HG03558 (cell line): Measurements from ENCODE around the gene POLL.

Experiments
- ATAC-seq: cut with Tn5 transposase; IDR thresholded peaks from one replicate; pipeline ENCODE4 v1.9.1; 2021; ENCODE audit warnings: moderate number of reproducible peaks; ENCODE audit not compliant: unreplicated experiment; ENCODE audit errors: extremely low read depth

POLL gene

DNA sequence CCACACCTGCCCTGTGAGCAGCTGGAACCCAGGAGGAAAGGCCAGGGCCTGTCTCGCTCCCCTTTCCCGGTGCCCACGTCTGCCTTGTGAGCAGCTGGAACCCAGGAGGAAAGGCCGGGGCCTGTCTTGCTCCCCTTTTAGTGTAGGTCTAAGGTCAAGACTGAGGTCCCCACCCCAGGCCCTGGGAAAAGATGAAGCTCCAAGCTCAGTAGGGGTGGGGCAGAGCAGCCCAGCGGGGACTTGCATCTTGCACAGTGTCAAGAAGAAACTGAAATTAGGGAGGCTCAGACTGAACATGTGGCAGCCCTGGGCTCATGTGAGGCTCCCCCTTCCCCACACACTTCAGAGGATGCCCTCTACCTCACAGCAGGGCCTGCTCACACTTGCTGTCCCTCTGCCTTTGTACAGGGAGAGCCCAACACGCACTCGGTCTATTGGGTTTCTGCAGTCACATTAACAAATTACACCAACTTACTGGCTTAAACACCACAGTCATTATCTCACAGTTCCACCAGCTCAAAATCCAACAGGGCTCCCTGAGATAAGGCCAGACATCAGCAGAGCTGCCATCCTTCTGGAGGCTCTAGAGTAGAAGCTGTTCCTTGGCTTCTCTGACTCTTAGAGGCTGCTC is 12.4 kb downstream of the POLL start:
- ATAC-seq = no peak

GRCh38 chr10:101575091-101575490 is 13.0 kb downstream of the POLL start:
- no peak for ATAC-seq

DNA sequence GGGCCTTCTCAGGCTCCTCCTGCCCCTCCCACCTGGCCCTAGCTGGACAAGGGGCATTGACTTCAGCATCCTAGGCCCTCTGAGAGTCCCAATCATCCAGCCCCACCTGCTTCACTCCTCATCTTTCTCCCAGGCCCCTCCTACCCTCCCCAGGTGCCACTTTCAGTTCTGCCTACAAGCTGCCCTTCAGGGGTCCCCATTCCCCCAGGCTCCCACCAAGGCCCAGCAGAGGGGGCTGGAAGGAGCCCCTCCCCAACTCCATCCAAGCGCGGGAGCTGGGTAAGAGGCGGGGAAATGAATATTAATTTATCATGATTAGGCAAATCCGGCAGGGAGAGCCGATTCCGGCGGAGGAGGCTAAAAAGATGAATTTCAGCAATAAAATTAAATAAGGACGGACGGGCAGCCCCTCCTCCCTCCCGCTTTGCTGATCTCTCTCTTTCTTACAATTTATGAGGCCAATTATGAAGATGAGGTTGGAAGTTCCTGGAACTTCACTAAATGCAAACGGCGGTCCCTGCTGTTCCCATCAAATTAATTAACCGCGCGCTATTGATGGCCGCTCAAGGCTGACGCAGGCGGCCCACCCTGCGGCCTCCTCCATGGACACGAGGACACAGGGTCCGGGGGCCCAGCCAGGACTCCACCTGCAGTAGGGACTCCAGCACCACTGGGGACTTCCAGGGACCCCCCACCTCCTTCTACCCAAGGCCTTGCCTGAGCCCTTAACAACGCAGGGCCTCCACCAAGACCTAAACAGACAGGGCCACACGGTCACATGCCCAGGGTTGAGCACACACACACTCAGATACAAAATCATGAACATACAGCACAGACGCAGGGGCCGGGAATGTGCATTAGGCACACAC is 13.9 kb downstream of the POLL start:
- no peak for ATAC-seq

DNA sequence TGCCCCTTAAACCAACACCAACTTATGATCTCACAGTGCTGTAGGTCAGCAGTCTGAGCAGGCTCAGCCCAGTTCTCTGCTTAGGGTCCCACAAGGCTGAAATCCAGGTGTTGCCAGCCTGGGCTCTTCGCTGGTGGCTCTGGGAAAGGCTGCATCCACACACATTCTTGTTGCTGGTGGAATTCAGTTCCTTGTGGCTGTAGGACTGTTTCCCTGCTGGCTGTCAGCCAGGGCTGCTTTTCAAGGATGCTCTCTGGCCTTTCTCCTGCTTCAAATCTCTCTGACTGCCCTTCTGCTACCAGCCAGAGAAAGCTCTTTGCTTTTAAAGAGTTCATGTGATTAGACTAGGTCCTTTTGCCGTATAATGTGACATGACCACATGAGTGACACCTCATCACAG is 15.3 kb downstream of the POLL start:
- ATAC-seq = no peak

- no peak for ATAC-seq
These were observed 15.9 kb downstream of the POLL start for GRCh38 chr10:101572126-101572525.

GRCh38 chr10:101571271-101571925 is 16.7 kb downstream of the POLL start:
- no peak for ATAC-seq

- ATAC-seq = no peak
These were observed 17.4 kb downstream of the POLL start for GRCh38 chr10:101570428-101571270.

GRCh38 chr10:101569622-101570427 is 18.2 kb downstream of the POLL start:
- no peak for ATAC-seq

DNA sequence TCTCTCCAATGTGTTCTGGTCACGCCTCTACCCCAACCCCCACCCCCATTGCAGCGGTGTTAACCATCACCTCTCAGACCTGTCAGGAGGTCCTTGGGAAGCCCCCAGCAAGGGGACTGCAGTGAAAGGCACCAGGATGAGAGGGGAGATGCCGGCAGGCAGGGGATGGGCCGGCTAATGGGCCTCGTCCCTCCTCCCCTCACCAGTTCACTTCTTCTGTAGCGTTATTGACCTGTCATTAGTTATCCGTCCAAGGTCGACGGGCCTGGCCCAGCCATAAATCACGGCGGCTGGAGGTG is 18.8 kb downstream of the POLL start:
- ATAC-seq = no peak

DNA sequence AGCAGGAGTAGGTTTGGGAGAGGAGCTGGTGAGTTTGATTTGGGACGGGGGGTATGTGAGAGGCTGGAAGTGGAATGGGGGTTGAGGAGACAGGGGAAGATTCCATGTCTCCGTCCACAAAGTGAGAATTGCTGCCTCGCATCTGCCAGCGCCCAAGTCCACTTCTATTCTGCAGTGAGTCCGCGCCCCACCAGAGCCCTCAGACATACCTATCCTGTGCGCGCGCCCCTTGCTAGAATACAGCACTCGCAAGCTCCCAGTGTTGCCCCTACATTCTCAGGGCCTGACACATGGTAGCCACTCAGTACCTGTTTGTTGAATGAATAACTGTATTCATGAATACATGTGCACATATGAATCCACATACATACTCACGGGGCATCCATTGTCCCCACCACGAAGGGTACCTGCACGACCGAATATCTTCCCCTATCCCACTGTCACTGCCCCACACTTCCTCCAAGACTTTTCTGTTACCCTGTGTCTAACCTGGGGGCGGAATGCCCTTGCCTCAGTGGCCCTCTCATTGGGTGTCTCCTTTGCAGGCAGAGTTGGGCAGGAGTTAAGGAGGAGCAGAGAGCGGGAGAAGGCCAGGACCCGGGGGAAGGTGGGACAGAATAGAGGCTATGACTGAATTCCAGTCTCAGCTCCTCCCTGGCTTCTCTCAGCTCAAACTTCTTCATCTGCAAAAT is 19.9 kb downstream of the POLL start:
- no peak for ATAC-seq

- ATAC-seq = no peak
These were observed 20.7 kb downstream of the POLL start for GRCh38 chr10:101567165-101568006.

GRCh38 chr10:101566333-101567164 is 21.5 kb downstream of the POLL start:
- ATAC-seq = no peak

GRCh38 chr10:101565936-101566332 is 22.1 kb downstream of the POLL start:
- ATAC-seq = no peak

DNA sequence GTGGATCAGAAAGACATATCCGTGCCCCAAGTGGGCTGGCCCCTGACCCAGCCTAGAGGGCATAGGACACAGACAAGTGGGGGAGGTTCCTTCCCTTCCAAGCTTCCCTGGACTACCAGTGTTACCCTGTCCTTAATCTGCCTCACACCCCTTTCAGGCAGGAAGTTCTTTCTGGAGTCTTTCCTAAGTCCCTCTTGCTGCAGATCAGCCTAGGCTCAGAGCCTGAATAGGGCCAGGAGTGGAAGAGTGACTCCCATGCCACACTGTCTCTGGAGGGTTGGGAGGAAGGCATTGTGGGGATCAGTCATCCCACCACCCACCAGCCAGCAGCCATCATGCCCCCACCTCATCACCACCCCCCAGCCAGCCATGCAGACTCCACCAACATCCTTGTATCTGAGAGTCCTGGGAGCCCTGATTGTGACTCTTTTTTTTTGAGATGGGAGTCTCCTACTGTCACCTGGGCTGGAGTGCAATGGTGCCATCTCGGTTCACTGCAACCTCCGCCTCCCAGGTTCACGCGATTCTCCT is 22.6 kb downstream of the POLL start:
- ATAC-seq = no peak

- ATAC-seq = no peak
These were observed 23.5 kb downstream of the POLL start for GRCh38 chr10:101564490-101564991.

DNA sequence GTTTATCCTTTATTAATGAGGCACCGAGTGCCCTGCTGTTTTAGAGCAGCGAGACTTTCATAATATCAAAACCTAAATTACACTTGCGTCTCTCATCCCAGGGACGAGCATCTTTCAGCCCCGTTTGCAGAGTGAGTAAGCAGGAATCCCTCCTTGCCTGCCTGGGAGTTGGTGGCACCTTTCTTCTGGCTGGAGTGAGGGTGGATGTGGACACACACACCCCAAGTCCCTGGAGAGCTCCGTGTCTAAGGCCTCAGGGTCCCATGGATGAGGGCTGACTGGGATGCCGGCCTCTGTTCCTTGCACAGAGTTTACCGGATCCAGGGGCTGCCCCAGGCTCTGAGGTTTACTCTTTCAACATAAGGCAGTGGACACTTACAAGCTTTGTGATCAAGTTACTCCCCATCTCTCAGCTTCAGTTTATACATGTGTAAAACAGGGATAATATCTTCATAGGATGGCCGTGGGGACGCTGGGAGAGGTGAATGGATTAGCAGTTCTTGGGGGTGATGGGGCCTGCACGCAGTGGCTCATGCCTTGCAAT is 24.5 kb downstream of the POLL start:
- no peak for ATAC-seq

DNA sequence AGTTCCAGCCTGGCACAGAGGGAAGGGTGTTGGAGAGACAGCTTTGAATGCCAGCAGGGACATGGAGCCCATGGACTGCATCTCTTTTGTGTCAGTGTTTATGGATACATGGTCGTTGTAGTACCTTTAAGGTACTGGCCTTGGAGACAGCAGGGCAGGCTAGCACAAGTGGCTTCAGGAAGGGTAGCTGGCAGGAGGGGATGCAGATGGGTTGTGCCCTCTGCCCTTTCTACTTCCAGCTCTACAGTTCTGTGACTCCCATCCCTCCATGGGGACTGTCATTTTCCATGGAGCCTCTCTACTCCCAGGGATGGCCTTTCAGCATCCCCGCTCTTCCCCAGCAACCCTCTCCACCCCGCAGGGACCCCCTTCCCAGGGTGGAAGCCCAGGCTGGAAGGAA is 25.1 kb downstream of the POLL start:
- no peak for ATAC-seq
